B cell (primary cell): ENCODE measurements around the gene LMLN.

ENCODE experiments used
- EZH2 ChIP-seq: IDR thresholded peaks from 2 replicates; pipeline ENCODE4 v1.6.1; 2012; ENCODE audit warnings: borderline replicate concordance, low read depth, mild to moderate bottlenecking, moderate library complexity, low read length; ENCODE audit not compliant: insufficient read depth, poor library complexity, severe bottlenecking
- TF ChIP-seq, protein P1 (sequence below): fragments of 200-600 bp; IDR thresholded peaks from one replicate; pipeline ENCODE4 v1.8.0; 2022; ENCODE audit warnings: antibody characterized with exemption, mild to moderate bottlenecking

GRCh38 chr3:198064420-198064819 is 104.4 kb downstream of the LMLN start:
- TF ChIP-seq, protein P1, sequence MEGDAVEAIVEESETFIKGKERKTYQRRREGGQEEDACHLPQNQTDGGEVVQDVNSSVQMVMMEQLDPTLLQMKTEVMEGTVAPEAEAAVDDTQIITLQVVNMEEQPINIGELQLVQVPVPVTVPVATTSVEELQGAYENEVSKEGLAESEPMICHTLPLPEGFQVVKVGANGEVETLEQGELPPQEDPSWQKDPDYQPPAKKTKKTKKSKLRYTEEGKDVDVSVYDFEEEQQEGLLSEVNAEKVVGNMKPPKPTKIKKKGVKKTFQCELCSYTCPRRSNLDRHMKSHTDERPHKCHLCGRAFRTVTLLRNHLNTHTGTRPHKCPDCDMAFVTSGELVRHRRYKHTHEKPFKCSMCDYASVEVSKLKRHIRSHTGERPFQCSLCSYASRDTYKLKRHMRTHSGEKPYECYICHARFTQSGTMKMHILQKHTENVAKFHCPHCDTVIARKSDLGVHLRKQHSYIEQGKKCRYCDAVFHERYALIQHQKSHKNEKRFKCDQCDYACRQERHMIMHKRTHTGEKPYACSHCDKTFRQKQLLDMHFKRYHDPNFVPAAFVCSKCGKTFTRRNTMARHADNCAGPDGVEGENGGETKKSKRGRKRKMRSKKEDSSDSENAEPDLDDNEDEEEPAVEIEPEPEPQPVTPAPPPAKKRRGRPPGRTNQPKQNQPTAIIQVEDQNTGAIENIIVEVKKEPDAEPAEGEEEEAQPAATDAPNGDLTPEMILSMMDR = no peak
- no peak for TF ChIP-seq EZH2
